HG03575 (cell line): ENCODE results near the gene NOTO.

ENCODE experiments used
- ATAC-seq: cut with Tn5 transposase; IDR thresholded peaks from one replicate; pipeline ENCODE4 v1.9.1; 2021; ENCODE audit not compliant: unreplicated experiment, insufficient number of reproducible peaks, low FRiP score; ENCODE audit errors: extremely low read depth

The NOTO gene

GRCh38 chr2:73253901-73254300, 51.5 kb downstream of the NOTO start:
- no peak for ATAC-seq

- ATAC-seq: no peak
Observed at GRCh38 chr2:73254343-73255006, 52.1 kb downstream of the NOTO start.

GRCh38 chr2:73255007-73255644, 52.8 kb downstream of the NOTO start:
- ATAC-seq: no peak

DNA sequence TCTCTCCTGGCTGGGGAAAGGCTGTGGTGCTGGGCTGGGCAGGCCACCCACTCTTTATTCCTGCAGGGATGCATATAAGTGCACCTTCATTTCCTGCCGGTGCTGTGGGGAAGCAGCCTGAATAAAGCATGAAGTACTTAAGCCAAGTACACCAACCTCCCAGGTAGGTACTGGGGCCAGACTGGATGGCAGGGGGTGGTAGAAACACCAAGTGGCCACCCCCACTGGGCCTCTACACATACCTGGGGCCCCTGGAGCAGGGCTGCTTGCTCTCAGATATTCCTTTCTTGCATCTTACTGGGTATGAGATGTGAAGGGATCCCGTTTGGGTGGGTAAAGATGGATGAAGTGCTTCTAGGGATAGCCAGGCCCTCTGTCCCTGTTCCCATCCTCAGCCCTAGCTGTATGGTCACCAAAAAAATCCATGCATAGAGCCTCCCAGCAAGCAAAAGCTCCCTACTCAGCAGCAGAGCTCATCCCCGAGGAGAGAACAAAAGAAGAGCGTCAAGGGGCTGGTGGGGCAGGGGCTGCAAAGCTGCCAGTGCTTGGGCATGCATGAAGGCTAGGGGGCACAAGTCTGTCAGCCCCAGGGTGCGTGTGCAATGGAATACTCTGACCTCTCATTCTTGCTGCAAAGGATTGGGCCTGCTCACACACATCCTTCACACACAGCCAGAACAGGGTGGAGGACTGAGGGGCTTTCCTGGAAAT, 53.7 kb downstream of the NOTO start:
- ATAC-seq: no peak

DNA sequence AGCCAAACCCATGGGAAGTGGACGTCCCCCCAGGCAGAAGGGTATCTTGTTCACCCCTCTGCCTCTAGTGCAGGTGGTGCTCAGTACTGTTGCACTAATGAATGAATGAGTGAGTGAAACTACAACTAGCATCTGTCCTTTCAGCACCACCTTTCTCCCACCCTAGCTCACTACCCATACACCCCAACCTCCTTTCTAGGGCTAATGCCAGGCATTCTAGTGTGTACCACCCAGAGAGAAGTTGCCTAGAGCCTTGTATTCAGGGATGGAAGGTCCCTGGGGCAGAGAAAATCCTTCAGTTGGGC, 54.2 kb downstream of the NOTO start:
- no peak for ATAC-seq

DNA sequence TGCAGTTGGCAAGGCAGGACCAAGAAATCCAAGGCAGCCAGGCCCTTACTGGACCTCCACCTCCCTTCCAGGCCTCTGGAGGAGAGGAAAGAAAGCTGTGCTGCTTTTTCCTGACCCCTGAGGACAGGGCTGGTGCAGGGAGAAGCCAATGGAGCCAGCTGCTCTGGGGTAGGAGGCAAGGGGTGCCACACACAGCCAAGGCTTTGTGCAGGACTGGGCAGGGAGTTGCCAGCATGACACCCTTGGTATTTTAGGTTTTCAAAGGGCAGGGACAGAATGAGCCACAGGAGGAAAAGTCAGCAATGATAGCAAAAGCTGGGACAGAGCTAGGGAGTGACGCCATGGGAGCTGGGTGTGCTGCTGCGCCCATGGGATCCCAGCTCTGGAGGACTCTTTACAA, 54.6 kb downstream of the NOTO start:
- ATAC-seq: no peak

DNA sequence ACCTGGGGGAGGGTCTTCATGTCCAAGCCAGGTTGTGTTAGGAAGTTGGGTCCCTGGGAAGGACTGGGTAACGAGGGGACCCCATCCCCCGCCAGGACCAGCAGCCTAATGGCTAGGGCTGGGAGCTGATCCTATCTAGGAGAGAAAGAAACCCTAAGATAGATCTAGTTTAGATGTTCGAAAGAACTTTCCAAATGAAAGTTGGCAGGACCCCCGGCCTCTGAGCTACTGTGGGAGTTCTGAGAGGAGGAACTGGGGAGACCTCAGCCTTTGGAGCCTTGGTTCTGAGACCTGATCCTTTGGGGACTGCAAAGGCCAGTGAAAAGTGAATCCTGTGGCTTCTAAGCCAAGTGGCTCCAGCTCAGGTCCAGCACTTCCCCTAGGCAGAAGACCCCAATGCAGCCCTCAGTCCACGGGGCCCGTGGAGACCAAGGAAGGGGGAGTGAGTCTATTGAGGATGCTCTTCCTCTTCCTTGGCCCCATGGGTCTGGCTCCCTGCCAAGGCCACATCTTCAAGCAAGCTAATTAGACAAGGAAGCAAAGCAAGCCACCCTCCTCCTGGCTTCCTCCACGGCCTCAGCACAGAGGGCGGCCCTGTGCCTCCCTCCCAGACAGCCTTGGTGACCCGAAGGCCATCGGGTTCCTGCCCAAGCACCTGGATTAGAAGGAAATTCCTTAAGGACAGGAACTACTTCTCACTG, 55.2 kb downstream of the NOTO start:
- no peak for ATAC-seq

DNA sequence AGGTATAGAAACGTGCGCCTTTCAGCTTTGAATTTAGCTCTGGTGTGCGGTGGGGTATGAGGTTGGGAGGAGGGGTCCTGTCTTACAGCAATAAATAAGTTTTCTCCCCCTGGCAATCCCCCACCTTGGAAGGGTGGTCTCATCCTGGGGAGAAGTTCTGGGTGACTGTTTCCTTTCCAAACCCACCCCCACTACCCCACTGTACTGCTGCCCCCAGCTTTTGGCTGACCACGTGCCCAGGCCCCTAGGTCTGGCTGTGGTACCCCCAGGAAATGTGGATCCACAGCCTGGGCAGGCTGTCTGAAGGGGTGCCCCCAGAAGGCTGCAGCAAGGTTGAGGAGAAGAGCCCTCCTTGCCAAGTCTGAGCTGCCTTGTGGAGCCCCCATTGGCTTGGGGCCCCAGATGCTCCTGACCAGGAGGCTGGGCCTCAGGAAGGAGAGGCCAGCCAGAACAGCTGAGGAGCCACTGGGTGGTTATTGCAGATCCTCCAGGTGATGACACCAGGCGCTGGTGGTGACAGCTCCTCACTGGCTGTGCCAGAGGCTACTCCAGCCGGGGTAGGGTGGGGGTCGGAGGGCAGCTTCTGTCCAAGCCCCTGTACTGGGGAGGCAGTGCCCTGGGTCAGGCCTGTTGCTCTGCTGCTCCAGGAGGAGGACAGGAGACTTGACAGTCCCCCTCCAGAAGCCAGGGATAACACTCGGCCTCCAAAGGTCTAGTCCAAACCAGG, 56.0 kb downstream of the NOTO start:
- ATAC-seq: no peak

DNA sequence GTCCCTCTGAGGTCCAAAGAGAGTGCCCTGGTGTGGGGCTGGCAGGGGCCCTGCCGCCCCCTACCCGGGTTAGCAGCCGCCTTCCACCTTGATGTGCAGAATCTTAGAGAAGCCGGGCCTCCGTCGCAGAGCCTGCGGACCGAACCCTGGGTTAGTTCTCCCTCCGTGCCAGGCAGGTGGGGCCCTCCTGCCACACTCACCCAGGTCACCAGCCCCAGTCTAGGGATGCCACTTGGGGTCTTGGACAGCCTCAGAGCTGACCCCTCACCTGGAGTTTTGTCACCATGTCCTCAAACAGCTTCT, 56.5 kb downstream of the NOTO start:
- ATAC-seq: no peak

GRCh38 chr2:73259276-73259675, 56.9 kb downstream of the NOTO start:
- no peak for ATAC-seq

- ATAC-seq: no peak
Observed at GRCh38 chr2:73259704-73260337, 57.4 kb downstream of the NOTO start.

DNA sequence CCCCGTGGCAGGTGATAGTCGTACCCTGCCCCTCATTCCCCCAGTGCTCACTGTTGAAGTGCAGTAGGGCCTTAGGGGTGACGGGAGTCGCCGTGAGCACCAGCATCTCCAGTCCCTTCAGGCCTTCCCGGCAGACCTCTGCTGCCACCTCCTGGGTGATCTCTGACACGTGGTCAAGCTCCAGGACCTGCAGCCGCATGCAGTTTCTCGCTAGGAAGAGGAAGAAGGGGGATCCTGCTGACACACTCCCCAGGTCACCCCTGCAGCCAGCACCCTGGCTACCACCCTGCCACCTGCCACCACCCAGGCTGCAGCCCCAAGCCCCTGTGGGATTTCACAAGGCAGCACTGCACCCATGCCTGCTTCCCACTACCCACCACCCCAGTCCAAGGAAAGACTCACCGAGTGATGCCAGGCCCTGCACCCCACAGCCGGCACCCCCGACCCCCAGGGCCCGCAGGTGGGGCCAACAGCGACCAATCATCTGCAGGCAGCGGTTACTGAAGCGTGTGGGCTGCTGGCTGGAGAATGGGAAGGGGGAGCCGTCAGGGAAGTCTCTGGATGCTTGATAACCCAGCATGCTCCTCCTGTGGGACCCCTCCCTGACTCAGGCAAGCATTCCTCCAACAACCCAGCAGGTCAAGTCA, 58.1 kb downstream of the NOTO start:
- ATAC-seq: no peak
